Glomerular visceral epithelial cell (primary cell): ENCODE measurements around the gene PPM1M.

Experiments used
- DNase-seq: peaks from one replicate; pipeline ENCODE4 v3.0.0-alpha.2; 2016; ENCODE audit errors: extremely low spot score

The PPM1M gene

DNA sequence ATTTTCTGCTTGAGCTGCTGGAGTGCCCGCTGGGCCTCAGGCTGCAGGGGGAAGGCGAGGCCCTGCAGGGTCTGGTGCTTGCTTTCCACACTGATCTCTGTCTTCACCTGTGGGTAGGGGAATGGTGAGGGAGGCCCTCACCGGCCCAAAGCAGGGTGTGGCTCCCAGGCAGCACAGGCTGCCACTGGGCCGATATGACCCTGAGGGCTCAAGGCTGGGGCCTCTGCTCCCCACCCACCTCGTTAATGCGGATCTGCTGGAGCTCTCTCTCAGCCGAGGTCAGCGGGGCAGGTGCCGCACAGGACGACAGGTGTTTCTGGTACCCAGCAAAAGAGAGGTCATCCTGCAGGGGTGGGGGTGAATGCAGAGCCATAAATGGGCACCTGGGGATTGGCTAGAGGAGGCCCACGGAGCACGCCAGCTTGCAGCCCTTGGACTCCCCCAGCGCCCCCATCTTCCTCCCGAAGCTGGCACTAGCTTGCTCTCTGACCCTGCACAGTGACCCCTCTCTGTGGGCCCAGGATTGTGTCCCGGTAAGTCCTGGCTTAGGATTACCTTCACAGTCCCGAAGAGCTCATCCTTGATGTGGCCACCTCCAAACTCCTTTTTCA lies 14.6 kb upstream of the PPM1M start:
- DNase-seq: no peak

DNA sequence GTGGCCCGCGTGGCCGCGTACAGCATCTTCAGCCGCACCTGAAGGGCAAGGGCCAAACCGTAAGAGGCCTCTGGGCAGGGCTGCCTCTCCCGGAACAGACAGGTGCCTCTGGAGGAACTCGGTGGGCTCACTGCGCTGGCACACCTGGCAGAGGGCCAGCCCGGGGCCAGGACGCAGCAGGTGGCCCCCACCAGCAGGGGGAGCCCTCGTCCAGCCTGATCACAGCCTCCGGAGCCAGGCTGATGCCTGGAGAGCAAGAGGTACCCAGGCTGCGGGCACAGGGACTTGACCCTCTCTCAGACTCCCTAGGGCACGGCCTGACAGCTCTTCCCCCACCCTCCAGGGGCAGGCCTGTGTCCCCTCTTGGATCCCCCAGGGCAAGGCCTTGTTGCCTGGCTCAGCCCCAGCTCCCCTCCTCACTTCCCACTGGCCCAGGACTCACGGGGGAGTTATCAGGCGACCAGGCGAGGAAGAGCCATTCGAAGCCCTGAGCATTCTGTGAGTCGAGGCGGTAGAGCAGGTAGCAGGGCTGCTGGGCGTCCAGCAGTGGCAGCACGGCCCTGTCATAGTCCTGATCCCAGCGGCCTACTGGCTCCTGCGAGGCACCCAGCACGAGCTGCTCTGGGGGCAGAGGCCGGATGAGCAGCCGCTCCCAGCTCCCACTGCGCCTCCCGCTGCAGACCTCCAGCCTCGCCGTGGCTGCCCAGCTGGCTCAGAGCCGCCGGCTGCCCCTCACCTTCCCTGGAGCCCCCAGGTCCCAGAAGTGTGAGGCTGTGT lies 13.9 kb upstream of the PPM1M start:
- peak; percentile 70 for DNase-seq

DNA sequence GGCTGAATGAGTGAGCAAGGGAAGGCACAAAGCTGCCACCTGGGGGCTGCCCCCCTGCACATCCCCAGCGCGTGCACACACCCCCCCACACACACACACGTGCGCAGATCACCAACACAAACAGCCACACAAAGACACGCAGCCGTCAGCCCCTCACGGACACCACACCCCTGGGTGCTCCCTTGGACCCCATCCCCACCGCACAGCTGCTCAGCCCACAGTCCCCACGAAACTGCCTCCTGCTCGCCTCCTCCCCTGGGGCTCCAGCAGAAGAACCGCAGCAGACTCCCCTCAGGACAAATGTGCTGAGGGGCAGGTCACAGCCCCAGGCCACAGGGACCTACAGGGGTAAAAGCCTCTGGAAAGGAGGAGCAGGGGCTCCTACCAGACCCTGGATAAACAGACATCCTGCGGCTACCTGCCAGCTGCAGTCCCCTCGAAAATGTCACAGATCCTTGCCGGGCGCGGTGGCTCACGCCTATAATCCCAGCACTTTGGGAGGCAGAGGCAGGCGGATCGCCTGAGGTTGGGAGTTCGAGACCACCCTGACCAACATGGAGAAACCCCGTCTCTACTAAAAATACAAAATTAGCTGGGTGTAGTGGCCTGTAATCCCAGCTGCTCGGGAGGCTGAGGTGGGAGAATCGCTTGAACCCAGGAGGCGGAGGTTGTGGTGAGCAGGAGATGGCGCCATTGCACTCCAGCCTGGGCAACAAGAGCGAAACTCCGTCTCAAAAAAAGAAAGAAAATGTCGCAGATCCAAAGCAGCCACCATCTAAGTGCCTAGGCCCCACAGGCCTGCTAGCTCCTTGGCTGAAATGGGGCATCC lies 13.1 kb upstream of the PPM1M start:
- no peak for DNase-seq

DNA sequence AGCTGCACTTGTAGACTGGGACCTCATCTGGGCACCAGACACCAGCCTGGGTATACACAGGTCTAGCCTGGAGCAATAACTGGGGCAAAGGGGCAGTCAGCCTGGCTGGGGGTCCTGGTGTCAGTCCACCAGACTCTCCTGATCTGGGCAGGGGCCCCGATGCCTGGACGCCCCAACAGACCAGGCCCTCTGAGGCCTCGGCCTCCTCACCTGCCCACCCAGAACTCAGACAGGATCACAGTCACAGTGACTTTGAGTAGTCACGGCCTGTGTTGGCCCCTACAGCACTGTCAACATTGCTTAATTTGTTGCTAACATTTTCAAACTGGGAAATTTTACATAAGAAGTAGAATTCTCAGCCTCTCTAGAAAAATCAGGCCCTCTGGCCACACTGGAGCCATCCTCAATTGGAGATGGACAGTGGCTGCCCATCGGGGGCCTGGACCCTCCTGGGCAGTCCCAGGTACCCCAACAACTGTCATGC lies 12.4 kb upstream of the PPM1M start:
- no peak for DNase-seq

DNA sequence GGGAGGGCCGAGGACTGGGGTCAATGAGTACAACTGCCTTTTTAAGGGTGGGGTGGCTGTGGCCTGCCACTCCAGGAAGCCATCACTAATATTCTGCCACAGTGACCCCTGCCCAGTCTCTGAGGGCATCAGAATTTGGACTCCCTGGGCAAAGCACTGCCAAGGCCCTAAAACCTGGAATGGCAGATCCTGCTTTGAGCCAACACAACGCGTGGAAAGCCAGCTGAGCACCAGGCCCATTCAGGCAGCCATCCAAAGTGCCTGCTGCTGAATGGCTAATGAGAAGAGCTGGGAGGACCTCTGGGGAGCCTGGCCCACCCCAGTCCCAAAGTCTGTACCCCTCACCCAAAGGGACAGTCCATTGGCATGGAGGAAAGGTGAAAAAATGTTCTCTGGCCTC lies 11.6 kb upstream of the PPM1M start:
- no peak for DNase-seq

DNA sequence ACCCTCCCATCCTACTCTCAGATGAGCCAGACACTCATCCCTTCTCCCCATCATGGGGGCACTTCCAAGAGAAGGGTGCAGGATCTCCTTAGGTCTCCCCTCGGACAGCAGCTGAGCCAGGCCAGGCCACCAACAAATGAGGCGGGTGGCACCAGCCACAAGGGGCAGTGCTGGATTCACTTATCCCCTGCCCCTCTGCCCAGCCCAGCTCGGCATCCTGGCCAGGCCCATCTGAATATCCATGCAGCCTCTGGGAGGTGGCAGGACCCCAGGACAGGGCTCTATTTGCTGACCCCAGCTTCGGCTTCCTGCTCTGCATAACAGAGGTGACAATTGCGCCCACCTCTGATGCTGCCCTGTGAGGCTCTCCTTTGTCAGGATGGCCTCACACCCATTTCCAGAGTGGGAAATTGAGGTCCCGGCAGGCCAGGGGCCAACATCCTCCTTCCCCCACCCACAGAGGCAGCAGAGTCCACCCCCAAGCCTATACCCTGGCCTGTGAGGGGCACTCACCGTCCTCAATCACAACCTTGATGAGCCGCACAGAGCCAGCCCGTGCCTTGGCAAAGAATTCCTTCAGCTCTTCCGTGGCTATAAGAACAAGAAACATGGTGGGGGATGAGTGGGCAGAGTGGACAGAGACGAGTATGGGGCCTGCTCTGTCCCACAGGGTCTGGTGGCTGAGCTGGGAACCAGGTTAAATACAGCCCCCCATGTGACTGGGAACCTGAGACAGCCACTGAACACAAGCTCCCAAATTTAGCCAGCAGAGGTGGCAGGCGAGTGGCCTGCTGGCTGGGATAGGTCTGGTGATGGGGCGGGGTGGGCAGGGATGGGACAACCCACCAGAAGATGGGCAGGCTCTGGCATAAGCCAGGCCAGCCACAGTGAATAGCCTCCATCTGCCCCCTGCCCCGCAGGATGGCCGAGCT lies 10.8 kb upstream of the PPM1M start:
- DNase-seq: no peak

DNA sequence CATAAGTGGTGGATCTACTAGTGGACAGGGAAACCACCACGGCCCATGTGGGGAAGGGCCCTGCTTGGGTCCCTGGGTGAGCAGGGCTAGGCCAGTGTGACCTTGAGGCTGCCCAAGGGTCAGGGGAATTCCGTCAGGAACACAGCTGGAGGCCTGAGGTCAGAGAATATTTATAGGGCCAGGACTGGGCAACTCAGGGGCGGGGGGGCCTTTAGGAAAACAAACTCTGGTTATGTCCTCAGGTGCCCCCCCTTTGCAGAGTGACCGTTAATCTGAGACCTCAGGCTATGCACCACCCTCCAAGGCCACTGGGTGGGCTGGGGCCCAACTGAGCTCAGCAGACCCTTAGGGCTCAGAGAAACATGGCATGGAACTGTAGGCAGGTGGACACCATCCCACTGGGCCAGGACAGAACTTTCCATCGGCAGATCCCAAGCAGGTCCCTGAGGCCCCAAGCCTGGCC lies 9.1 kb upstream of the PPM1M start:
- no peak for DNase-seq

DNA sequence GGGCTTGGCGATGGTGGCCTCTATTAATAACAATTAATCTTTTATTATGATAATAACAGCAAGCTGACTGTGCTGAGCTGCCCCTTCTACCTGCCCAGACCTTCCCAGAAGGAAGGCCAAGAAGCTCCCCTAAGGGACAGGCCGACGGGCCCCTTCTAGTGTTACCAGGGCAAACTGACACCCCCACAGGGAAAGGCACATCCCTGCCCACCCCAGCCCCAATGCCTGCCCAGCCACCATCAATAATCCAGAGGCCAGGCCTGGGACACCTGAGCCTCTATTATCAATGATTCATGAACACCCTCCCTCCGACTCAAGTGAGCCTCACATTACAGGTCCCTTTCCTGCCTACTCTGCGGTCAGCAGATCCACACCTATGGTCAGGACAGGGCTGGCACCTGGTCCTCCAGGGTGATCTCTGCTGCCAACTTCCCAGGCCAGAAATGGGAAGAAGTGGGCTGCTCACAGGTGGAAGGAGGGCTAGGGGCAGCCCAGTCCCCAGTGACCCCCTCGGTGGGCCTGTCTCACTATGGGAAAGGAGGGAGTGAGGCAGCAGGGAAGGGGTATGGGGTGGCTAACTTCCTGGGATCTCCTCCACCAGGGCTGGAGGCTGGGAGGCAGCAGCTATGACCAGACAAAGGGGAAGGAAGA lies 8.4 kb upstream of the PPM1M start:
- DNase-seq: no peak

DNA sequence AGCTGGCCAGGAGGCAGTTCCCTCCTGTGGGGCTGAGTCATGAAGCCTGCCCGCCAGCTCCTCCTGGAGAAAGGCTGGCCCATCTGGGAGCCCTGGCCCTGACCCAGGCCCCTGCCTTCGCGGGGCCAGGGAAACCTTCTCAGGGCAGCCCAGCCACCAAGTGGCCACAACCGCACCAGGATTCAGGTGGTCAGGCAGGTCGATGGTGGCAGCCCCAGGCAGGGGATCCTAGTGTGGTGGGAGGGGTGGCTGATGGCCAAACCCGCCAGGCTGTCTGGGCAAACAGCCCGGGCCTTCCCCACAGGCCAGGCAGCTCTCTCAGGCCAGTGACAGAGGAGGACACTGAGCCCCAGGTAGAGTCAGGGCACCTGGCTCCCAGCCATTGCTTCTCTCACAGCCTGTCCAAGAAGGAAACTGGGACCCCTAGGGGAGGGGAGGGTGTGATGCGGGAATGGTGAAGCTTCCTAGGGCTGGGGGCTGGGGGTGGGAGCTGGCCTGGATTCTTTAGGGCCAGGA lies 7.8 kb upstream of the PPM1M start:
- DNase-seq: peak; percentile 96

DNA sequence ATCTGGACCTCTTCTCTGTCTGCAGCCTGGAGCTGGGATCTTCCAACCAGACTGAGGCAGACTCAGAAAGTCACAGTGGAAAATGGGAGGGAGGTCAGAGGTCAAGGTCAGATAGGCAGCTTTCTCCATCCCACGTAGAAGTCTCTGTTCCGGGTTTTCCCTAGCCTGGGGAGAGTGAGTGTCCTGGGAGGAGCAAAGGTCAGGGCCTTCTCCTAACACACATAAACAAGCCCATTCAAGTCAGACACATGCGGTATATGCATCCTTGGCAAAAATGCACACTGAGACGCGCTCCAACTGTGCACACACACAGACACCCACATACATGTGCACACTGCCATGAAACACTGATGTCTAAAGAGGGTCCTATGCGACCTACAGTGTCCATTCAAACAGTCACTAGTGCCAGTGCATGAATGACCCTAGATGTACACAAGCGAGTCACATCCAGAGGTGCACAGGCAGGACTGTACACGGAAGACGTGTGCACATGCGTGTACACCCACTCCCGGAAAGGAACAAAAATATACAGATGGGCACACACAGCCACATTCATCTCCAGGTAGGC lies 7.3 kb upstream of the PPM1M start:
- DNase-seq: no peak

DNA sequence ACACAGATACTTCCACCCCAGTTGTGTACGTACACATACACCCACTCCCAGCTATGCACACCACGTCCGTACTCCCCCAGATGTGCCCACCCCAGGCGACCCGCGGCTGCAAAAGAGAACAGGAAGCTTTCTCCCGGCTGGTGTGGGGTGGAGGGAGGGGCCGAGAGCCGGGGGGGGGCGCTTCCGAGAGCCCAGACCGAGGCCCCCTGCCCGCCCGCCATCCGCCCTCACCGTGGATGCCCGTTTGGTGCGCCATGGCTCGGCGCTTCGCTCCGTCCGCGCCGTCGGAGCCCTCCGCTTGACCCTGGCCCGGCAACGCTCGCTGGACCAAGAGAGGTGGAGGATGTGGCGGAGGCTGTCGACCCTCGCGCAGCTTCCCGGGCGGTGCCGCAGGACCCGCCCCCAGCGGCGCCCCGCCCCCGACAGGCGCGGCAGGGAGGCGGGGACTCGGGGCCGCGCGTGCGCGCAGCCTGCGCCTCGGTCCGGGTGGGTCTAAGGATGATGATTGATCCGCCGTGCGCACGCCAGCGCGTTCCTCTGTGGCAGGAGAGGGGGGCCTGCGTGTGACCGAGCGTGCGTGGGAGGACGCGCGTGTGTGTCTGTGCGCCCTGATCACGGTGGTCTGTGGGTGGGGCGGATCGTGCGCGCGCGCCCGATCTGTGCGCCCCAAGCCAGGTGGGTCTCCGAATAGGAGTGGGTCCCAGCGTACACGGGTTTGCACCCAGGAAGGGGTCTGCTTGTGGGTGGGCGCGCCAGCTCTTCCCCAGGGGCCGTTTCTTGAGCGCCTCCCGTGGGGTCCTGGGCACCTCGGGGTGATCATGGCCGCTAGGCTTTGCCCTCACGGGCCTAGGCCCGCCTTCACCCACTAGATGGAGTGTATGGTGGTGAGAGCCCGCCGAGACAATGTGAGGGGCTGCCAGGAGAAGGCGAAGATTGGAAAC lies 6.5 kb upstream of the PPM1M start, which contains the start of gene TWF2:
Gene TWF2 (minus strand): TSS at position 398 of the 941 bp plus-strand sequence. CDS start 142 bp downstream, at position 256.
- DNase-seq: peak; percentile 82

DNA sequence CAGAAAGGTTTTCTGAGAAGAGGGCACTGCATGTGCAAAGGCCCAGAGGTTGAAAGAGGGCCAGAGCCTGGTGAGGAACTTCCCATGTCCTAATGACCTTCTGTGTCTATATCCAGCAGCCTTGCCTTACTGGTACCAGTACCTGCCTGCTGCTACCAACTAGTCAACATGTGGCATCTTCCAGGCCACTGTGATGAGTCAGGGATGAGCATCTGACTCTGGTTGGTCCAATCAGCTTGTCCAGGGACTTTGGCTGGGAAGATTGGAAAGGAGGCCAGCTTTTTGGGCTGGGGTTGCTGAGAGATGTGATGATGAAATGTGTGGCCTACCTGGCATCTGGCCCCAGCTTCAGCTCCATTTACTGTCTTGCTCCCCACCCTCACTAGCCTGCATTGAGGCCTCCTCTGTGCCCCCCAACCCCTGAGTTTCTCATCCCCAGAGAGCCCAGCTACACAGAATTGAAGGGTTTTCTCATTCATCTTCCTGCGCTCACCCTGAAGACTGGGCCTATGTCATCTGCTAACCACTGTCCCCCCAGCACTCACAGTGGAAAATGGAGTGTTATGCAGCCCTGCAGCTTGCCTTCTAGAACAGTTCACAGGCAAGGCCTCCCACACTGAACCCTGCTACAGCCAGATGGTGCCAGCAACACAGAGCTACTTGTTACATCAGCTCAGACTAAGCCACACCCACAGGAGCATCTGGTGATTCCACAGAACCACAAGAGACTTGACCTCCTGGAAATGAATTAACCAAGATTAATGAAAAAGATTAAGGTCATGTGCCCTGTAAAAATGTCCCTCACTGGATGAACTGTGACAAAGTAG lies 5.3 kb upstream of the PPM1M start:
- peak; percentile 63 for DNase-seq

DNA sequence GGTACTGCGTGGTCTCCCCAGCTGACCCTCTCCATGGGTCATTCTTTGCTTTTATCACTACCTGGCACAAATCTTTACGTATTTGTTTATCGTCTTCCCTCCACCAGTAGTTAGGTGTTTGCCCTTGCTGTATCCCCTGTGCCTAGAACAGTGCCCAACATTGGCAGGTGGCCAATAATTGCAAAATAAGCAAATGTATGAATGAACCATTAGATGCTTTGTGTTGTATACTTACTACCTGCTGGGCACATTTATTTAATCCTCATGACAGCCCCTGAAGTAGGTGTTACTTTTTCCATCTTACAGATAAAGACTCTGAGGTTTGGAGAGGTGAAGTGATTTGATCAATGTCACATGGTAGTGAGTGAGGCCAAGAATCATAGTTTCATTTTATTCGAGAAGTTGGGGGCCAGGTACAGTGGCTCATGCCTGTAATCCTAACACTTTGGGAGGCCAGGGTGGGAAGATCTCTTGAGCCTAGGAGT lies 4.6 kb upstream of the PPM1M start:
- no peak for DNase-seq

DNA sequence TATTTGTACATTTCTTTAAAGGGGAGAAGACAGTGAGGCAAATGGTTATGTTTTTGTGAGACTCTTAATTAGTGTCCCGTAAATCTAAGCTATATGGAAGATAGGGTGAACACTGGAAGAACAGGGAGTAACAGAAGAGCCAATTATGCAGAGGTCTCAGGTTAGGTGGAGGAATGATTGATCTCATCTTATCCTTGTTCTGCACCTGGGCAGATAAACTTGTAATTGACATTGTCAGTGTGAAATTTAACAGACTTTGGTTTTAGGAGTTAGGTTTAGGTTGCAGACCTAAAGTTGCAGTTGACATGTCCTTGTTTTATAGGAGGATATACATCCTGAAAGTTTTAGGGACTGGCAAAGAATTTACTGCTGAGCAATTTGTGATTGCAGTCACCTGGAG lies 3.5 kb upstream of the PPM1M start:
- no peak for DNase-seq

DNA sequence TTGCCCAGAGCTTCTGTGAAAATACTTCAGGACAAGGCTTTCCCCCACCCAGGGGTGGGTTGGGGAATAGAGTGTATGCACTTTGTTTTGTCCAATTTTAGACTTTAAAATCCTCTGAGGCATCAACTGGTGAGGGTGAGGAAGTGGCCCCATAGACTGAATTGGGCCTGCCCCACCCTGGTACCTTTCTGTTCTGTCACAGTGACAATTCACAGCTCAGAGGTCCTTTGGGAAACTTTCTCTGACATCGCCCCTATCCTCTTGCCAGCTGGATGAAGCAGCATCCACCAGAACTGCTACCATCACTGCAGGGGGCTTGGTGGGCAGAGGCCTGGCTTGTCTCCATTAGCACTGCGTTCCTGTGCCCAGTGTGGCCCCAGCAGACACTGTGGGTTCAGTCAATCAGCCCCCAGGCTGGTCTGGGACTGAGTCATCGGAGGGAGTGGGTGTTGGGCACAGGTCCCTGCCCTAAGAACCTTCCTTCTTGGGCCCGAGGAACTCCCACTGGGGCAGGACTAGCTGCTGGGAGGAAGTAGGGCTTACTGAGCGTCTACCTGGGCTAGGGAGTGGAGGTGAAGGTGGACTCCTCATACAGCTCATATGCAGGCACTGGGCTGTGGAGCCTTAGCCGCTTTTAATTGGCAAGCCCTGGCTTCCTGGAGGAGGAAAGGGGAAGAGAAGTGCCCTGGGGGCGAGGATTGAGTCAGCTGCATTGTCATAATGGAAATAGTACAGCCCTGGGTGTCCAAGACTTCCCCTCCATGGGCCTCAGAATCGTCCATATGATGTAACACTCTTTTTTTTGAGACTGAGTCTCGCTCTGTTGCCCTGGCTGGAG lies 1.5 kb upstream of the PPM1M start:
- peak; percentile 12 for DNase-seq

DNA sequence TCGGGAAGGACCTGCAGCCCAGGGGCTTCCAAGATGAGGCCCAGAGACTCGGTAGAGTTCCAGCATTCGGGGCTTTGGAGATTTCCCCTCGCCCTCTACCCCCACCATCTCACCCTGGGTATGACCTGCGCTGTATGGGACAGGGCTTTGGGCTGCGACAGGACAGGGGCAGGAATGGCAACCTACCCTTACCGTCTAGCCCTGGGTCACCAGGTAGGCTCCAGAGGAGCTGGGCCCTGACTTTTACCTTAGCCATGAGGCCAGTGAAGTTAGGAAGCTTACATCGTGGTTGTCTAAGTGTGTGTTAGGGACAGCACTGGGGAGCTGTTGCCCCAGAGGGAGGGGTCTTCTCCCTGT lies 683 bp downstream of the PPM1M start:
- no peak for DNase-seq
